PFSK-1 (cell line): ENCODE results near the gene MCM3AP.

Experiments used
- POLR2AphosphoS5 ChIP-seq: IDR thresholded peaks from 2 replicates; pipeline ENCODE4 v1.6.1; 2012; ENCODE audit warnings: low read depth, mild to moderate bottlenecking, control low read depth, low read length, moderate library complexity
- REST ChIP-seq, 2 experiments: IDR thresholded peaks; 2 replicates each; pipeline versions ENCODE4 v1.6.1 to v1.8.0; 2011 to 2012; ENCODE audit warnings: low read depth in 2 of 2, low read length in 2 of 2, control low read depth in 1 of 2, inconsistent platforms in 1 of 2, mild to moderate bottlenecking in 1 of 2, moderate library complexity in 1 of 2; ENCODE audit not compliant: insufficient read depth in 1 of 2
- TAF1 ChIP-seq: IDR thresholded peaks from 2 replicates; pipeline ENCODE4 v1.6.1; 2012; ENCODE audit warnings: low read length, control low read depth, borderline replicate concordance; ENCODE audit not compliant: insufficient read depth

GRCh38 chr21:46203203-46203600 lies 82.2 kb downstream of the MCM3AP start:
- TF ChIP-seq REST (IDR thresholded peaks at IDR 0.05; ENCODE audit: insufficient read depth in 1 of 2, low read depth in 2 of 2, low read length in 2 of 2) (no peak), POLR2AphosphoS5 (no peak), TAF1 (no peak)
